GM21786 (cell line): ENCODE results near the gene GINS2.

Source experiments
- ATAC-seq: cut with Tn5 transposase; IDR thresholded peaks from one replicate; pipeline ENCODE4 v1.9.1; 2021; ENCODE audit not compliant: unreplicated experiment

Gene GINS2

GRCh38 chr16:85655216-85656129 lies 33.3 kb downstream of the GINS2 start:
- ATAC-seq, result no peak

GRCh38 chr16:85654251-85655095 lies 34.3 kb downstream of the GINS2 start:
- no peak for ATAC-seq

GRCh38 chr16:85653290-85653891 lies 35.4 kb downstream of the GINS2 start:
- ATAC-seq, result no peak

- ATAC-seq, result no peak
Measured at GRCh38 chr16:85652431-85653221, 36.1 kb downstream of the GINS2 start.

- no peak for ATAC-seq
Measured at GRCh38 chr16:85651629-85652430, 36.9 kb downstream of the GINS2 start.

- no peak for ATAC-seq
Measured at GRCh38 chr16:85650844-85651628, 37.7 kb downstream of the GINS2 start.

GRCh38 chr16:85650135-85650843 lies 38.5 kb downstream of the GINS2 start:
- ATAC-seq, result no peak

- ATAC-seq, result no peak
Measured at GRCh38 chr16:85649411-85650134, 39.2 kb downstream of the GINS2 start.

GRCh38 chr16:85648805-85649204 lies 39.9 kb downstream of the GINS2 start:
- ATAC-seq, result no peak

GRCh38 chr16:85648070-85648714 lies 40.6 kb downstream of the GINS2 start:
- ATAC-seq, result no peak

- no peak for ATAC-seq
Measured at GRCh38 chr16:85646976-85647375, 41.8 kb downstream of the GINS2 start.

GRCh38 chr16:85646358-85646907 lies 42.3 kb downstream of the GINS2 start:
- ATAC-seq, result no peak

- no peak for ATAC-seq
Measured at GRCh38 chr16:85645021-85645589, 43.6 kb downstream of the GINS2 start.

GRCh38 chr16:85644093-85644712 lies 44.6 kb downstream of the GINS2 start:
- ATAC-seq, result no peak

- ATAC-seq, result no peak
Measured at GRCh38 chr16:85643631-85644030, 45.1 kb downstream of the GINS2 start.

GRCh38 chr16:85642762-85643358 lies 45.9 kb downstream of the GINS2 start:
- ATAC-seq, result no peak
